Endothelial cell of umbilical vein (primary cell): ENCODE measurements around the gene UBE2F. TPM values are rescaled to one million over a fixed set of nuclear protein-coding genes. Genes with fewer than 3 reads are reported as not detected.

Source experiments
- BruUV-seq: library from RNA; stranded (reverse); fragments of 400-500 nt; replicated peaks from 2 replicates; lab custom pipeline; 2021; lab: Mats Ljungman, UMichigan
- CTCF ChIA-PET: fragments of 300-600, 350-600 bp; sonication (Branson Sonifier 250); formaldehyde crosslinking; loops from one replicate; lab custom pipeline; 2021; ENCODE audit warnings: antibody characterized with exemption, inconsistent platforms; lab: Charles Lee
- POLR2A ChIA-PET: fragments of 300-600, 350-600 bp; sonication (Branson Sonifier 250); formaldehyde crosslinking; loops from one replicate; lab custom pipeline; 2021; ENCODE audit warnings: antibody characterized with exemption, inconsistent platforms; lab: Charles Lee
- DNase-seq: peaks from one replicate; pipeline ENCODE4 v3.0.0-alpha.2; 2011; ENCODE audit warnings: low read depth, low spot score
- FAIRE-seq: peaks from 2 replicates; lab custom pipeline; 2011; peaks lifted over from hg19 to GRCh38; lab: Jason Lieb, UNC
- H2AFZ ChIP-seq: 2 replicates; pipeline ENCODE4 v1.6.0; 2012; ENCODE audit warnings: low read depth, low read length, control low read depth, inconsistent platforms
- H3K27ac ChIP-seq: 2 replicates; pipeline ENCODE4 v1.5.1; 2011; ENCODE audit warnings: low read depth, mild to moderate bottlenecking, control low read depth, low read length, moderate library complexity; ENCODE audit not compliant: insufficient read depth
- H3K27me3 ChIP-seq, 2 experiments: 2 replicates each; pipeline versions ENCODE4 v1.6.0 to v1.6.1; 2011; ENCODE audit warnings: low read length in 2 of 2, mixed read lengths in 1 of 2; ENCODE audit not compliant: control insufficient read depth in 2 of 2, insufficient read depth in 2 of 2
- H3K36me3 ChIP-seq, 2 experiments: 2 replicates in 1 of 2; 3 replicates in 1 of 2; pipeline ENCODE4 v1.5.1; 2011; ENCODE audit warnings: low read length in 2 of 2, mild to moderate bottlenecking in 1 of 2, moderate library complexity in 1 of 2; ENCODE audit not compliant: control insufficient read depth in 2 of 2, insufficient read depth in 2 of 2; ENCODE audit errors: extremely low read depth in 1 of 2
- H3K4me1 ChIP-seq: 3 replicates; pipeline ENCODE4 v1.5.1; 2011; ENCODE audit warnings: mild to moderate bottlenecking, low read length; ENCODE audit not compliant: control insufficient read depth, insufficient read depth; ENCODE audit errors: extremely low read depth
- H3K4me2 ChIP-seq: 2 replicates; pipeline ENCODE4 v1.6.1; 2011; ENCODE audit warnings: low read length, control low read depth, mixed read lengths; ENCODE audit not compliant: insufficient read depth
- H3K4me3 ChIP-seq, 3 experiments: fragments of 200-600 bp in 1 of 3; sonication (generic), shearing (Covaris generic) in 1 of 3; replicated peaks in 1 of 3; 2 replicates each; pipeline ENCODE4 v1.5.1; 2011 to 2016; ENCODE audit warnings: control low read depth in 3 of 3, low read length in 3 of 3, mild to moderate bottlenecking in 2 of 3, inconsistent platforms in 1 of 3, low read depth in 1 of 3, moderate library complexity in 1 of 3; ENCODE audit not compliant: insufficient read depth in 1 of 3
- H3K79me2 ChIP-seq: 2 replicates; pipeline ENCODE4 v1.6.0; 2012; ENCODE audit warnings: low read length, inconsistent platforms; ENCODE audit not compliant: control insufficient read depth, insufficient read depth
- H3K9ac ChIP-seq: replicated peaks from 2 replicates; pipeline ENCODE3; 2011; ENCODE audit warnings: low read length, control low read depth; ENCODE audit not compliant: insufficient read depth; ENCODE audit errors: extremely low read depth
- H3K9me1 ChIP-seq: replicated peaks from 3 replicates; pipeline ENCODE4 v1.6.0; 2011; ENCODE audit warnings: mild to moderate bottlenecking, low read length; ENCODE audit not compliant: control insufficient read depth, insufficient read depth; ENCODE audit errors: extremely low read depth
- H3K9me3 ChIP-seq: replicated peaks from 2 replicates; pipeline ENCODE4 v1.5.1; 2012; ENCODE audit warnings: low read length, inconsistent platforms; ENCODE audit not compliant: control insufficient read depth, insufficient read depth
- H4K20me1 ChIP-seq: replicated peaks from 2 replicates; pipeline ENCODE3; 2011; ENCODE audit warnings: mild to moderate bottlenecking, low read length; ENCODE audit not compliant: control insufficient read depth, insufficient read depth; ENCODE audit errors: extremely low read depth
- CTCF ChIP-seq, 2 donors: IDR thresholded peaks; 1 replicate in 1 of 2; 2 replicates in 1 of 2; pipeline ENCODE4 v1.5.1; 2011; ENCODE audit warnings: low read length in 2 of 2, mild to moderate bottlenecking in 2 of 2, moderate library complexity in 2 of 2, control low read depth in 1 of 2, inconsistent platforms in 1 of 2, low read depth in 1 of 2; ENCODE audit not compliant: insufficient read depth in 1 of 2; ENCODE audit errors: extremely low read depth in 1 of 2
- EZH2 ChIP-seq: IDR thresholded peaks from 2 replicates; pipeline ENCODE4 v1.6.1; 2012; ENCODE audit warnings: borderline replicate concordance, low read depth, mild to moderate bottlenecking, moderate library complexity, low read length, inconsistent platforms; ENCODE audit not compliant: severe bottlenecking
- FOS ChIP-seq: IDR thresholded peaks from 2 replicates; pipeline ENCODE4 v1.6.1; 2011; ENCODE audit warnings: mild to moderate bottlenecking, low read length, moderate library complexity, borderline replicate concordance; ENCODE audit not compliant: insufficient read depth
- GATA2 ChIP-seq: IDR thresholded peaks from 2 replicates; pipeline ENCODE4 v1.7.0; 2011; ENCODE audit warnings: low read depth, mild to moderate bottlenecking, moderate library complexity, mixed read lengths, low read length; ENCODE audit not compliant: insufficient read length, insufficient read depth
- POLR2A ChIP-seq: IDR thresholded peaks from 2 replicates; pipeline ENCODE4 v1.6.1; 2012; ENCODE audit warnings: low read depth, mild to moderate bottlenecking, control low read depth, low read length
- dilution Hi-C: fragments of 300-500 bp; cut with MboI; formaldehyde crosslinking; loops from one replicate; pipeline ENCODE4 v1.15.0; 2019; ENCODE audit warnings: low sequenced_read_pairs; ENCODE audit not compliant: extremely low pct_ligation_motif_present
- intact Hi-C: fragments of 100-400 bp; cut with micrococcal nuclease; formaldehyde crosslinking; loops from one replicate; pipeline ENCODE4 v1.10.0; 2022
- polyA plus RNA-seq, 4 experiments: library from polyadenylated mRNA; depleted of rRNA in 3 of 4; stranded (reverse) in 3 of 4; unstranded in 1 of 4; fragments of >200 nt; gene quantifications; 2 replicates each; pipeline versions ENCODE4 v1.2.1 to v1.2.3, GENCODE V29; 2011 to 2012; ENCODE audit warnings: missing spikeins in 1 of 4
- total RNA-seq: library from RNA; stranded (reverse); gene quantifications from 2 replicates; pipeline ENCODE4 v1.2.3, GENCODE V29; 2021

UBE2F gene
- total and polyA plus RNA-seq, 2 donors (not counting 3 experiments of a cell fraction or from before 2014, with no cell fraction given) = 42.3 to 45.6 TPM

GRCh38 chr2:238042849-238043584 lies 76.2 kb downstream of the UBE2F start:
- no peak overlapping the region for H2AFZ ChIP-seq
- no peaks in the 10 kb centered on the region for H3K4me1 ChIP-seq
- CTCF ChIA-PET = interaction anchor here (0.9 kb wide), 1 partner anchor 220 kb away, joined by 3 read pairs; no protein-coding TSS in a partner anchor
- BruUV-seq = no TSS peak
- H3K9ac ChIP-seq = no peak overlapping the region
- no peaks in the 10 kb centered on the region for H3K79me2 ChIP-seq
- POLR2A ChIA-PET = no interaction called here
- H4K20me1 ChIP-seq = no peaks in the 10 kb centered on the region
- H3K9me3 ChIP-seq = no peaks in the 10 kb centered on the region
- no peak for TF ChIP-seq CTCF (IDR thresholded peaks at IDR 0.05; ENCODE audit: extremely low read depth in 1 of 2, insufficient read depth in 1 of 2, low read depth in 1 of 2, low read length in 2 of 2)
- no peak for TF ChIP-seq FOS
- no peak for TF ChIP-seq GATA2
- no peak for TF ChIP-seq EZH2
- TF ChIP-seq POLR2A = no peak
- DNase-seq (peak; percentile 20), FAIRE-seq (no peak)
- no peak overlapping the region for H3K4me3 ChIP-seq
- dilution Hi-C loops = no loop called here
- intact Hi-C loops = no loop called here
- no peaks in the 10 kb centered on the region for H3K9me1 ChIP-seq
- H3K27me3 ChIP-seq = no peaks in the 10 kb centered on the region
- H3K36me3 ChIP-seq = peaks cover 0 to 17% of the 10 kb centered on the region in 2 experiments
- no peak overlapping the region for H3K4me2 ChIP-seq
- H3K27ac ChIP-seq = no peak overlapping the region
